HG03460 (cell line): Measurements from ENCODE around the gene SLC23A2.
"Not testable (repeated sequence)": the region's sequence is repeated elsewhere in the genome, so short reads cannot be mapped to it uniquely, and the experiment has no call there.

ENCODE experiments used
- ATAC-seq: cut with Tn5 transposase; IDR thresholded peaks from one replicate; pipeline ENCODE4 v1.9.1; 2021; ENCODE audit not compliant: unreplicated experiment

Gene SLC23A2

DNA sequence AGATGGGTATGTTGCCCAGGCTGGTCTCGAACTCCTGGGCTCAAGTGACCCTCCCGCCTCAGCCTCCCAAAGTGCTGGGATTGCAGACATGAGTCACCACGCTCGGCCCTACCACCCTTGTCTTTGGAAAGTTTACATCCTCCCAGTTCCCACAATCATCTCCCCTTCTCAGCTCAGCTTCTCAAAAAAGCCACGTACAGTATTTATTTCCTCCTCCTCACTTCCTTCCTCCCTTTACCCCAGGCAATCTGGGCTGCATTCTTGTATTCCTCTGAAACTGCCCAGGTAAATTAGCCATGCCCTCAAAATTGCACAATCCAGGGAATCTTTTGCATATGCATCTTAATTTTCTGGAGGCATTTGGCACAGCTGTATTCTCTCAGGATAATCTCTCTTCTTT lies 7.4 kb upstream of the SLC23A2 start:
- no peak for ATAC-seq

DNA sequence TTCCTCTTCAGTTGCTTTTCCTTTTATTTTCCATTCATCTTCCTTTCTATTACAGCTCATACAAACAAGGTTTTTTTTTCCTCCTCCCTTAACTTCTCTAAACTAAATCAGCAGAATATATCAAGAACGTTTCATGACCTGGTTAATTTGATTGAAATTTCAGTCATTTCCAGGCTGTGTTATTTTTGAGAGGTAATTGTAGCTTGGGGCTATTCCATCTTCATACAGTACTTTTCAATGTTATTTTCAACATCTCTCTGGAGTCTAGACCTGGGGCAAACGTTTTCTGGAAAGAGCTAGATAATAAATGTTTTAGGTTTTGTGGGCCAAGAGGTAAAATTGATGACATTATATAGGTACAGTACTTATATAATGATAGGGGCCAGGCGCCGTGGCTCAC lies 4.0 kb upstream of the SLC23A2 start:
- ATAC-seq: no peak

DNA sequence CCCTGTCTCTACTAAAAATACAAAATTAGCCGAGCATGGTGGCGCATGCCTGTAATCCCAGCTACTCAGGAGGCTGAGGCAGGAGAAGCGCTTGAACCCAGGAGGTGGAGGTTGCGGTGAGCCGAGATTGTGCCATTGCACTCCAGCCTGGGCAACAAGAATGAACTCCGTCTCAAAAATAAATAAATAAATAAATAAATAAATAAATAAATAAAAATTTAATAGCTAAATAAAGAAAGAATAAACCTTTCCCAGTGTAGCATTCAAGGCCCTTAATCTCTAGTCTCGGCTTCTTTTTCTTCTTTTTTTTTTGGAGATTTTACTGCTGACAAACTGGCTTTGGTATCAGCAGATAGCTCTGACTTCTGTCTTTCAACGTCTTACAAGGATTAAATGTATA lies 3.5 kb upstream of the SLC23A2 start:
- not testable (repeated sequence) for ATAC-seq

DNA sequence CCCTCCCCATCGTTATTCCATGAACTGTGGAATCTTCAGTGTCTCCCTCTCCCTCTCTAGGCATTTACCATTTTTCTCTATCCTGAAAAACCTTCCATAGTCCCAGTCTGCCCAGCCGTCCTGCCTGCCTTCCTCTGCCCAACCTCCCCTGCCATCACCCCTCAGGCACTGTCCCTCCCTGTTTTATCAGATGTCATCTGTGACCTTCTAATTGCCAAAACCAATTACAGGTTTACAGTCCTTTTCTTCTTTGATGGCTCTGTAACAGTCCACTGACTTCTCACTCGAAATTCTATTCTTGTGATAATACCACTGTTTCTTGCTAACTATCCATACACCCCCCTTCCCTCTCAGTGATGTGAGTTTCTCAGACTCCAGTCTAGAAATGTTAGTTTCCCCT lies 2.3 kb upstream of the SLC23A2 start:
- no peak for ATAC-seq

DNA sequence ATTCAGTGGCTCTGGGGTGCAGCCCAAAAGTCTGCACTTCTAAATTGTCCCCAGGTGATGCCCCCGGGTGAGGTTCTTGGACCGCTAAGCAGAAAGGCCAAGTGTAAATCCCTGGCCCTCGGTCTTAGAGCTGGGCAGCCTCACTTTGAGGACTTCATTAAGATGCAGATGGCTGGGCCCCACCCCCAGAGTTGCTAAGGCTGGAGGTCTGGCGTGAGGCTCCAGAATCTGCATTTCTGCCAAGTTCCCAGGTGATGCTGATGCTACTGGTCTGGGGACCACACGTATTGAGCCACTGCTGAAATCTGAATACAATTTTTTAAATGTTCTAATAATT lies 735 bp upstream of the SLC23A2 start:
- ATAC-seq: no peak

DNA sequence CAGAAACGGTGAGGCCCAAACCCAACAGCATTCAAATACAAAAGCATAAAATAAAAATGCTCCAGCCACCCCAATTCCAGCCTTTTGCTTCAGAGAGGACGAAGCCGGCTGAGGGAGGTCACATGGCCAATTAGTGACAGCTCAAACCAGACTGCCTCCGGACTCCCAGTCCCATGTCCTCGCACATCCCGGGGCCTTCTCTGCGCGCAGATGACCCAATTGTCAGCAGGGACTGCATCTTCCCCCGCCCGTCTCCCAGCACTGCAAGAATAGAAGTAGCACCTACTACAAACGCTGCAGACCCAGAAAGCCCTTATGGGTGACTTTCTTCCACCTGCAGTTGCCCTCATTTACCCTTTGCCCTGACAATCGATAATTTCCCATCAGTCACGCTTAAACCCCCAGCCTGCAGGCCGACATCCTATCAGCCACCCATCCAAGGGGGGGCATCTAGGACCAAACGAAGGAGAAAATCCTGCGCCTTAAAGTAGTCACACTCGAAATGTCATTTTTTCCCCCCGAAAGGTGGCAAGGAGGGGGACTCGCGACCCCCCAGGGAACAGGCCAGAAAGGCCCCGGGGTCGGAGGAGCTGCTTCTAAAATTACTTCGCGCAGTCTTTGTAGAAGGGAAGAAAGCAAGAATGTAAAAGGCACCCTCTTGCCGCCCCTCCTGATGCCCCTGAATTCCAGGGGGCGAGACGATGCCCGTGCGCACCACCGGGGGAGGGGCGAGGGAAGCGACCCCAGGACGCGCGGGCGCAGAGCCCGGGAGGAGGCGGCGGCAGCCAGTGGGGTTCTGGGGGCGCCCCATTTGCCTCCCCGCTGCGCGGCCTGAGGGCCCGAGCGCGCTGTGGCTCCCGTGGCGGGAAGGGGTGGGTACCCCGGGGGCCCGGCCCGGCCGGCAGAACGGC lies 792 bp downstream of the SLC23A2 start:
- ATAC-seq: no peak

DNA sequence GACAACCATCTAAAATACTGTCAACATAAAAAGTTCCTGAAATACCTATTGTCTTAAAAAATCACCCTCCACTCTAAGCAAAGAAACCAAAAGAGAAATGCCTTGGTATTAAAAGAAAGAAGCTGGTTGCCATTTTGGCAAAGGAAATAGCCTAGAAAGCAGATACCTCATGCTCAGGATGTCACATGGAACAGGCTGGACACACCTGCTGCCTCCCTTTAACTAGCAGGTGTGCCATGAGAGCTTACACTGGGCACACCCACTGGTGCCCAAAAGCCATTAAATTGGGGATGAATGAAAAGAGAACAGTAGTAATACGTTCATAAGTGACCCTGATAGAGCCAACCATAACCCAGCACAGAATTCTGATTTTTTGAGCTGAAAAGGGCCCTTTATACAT lies 1.5 kb downstream of the SLC23A2 start:
- ATAC-seq: no peak

DNA sequence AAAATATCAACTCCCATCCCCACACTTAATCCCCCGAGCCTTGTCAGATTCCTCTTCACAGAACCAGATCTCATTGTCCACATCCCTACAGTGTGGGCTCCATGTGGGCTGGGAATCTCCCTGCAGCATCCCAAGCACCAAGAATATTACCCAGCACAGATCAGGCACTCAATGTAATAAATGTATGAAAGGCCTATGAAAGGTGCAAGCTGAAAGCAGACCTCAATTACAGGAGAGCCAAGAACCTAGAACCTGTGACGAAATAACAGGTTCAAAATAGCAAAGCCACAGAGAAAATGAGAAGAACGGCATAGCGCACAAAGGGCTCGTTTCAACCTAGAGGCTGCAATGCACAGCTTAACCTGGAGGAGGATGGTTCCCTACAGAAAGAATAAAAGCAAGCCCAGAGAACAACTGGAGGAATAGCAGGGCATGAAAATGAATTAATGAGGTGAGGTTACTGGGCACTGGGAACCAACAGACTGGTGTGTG lies 3.1 kb downstream of the SLC23A2 start:
- no peak for ATAC-seq

DNA sequence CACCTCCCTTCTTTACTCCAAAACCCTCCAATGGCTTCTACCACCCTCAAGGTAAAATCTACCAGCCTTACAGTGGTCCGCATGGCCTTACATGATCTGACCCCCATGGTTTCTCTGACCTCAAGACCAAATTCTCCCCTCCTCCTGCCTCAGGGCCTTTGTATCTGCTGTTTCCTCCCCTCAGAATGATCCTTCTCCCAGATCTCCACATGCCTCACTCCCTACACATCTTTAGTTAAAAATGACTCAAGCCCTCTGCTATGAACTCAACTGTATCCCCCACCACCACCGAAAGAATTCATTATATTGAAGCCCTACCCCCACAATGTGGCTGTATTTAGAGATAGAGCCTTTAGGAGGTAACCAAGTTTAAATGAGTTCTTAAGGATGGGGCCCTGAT lies 4.1 kb downstream of the SLC23A2 start:
- no peak for ATAC-seq

DNA sequence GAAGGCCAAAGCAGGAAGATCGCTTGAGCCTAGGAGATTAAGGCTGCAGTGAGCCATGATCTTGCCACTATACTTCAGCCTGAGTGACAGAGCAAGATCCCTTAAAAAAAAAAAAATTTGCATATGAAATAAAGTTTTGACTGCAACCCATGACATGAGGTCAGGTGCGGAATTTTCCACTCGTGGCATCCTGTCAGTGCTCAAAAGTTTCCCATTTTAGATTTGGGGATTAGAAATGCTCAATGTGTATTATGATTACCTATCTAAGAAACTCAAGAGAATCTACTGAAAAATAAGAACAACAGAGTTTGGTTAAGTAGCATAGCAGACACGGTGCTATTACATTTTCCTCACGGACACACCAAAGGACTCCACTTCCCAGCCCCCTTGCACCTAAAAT lies 11.7 kb downstream of the SLC23A2 start:
- ATAC-seq: no peak

DNA sequence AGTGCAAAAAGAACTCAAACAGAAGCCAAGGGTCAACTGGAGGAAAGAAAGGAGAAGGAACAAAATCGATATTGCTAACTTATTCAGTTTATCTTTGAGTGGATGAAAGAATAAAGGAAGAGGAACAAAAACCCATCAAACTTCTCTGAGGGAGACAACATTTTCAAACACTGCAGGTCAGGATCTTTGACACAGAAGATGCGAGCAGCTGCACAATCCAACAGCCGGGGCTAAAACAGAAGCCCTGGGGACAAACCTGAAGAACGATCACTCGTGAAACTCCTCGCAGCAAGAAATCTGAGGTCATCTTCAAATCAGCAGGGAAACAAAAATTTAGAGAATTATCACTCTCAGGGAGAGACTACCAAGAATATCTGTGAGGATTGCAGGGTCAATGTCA lies 14.2 kb downstream of the SLC23A2 start:
- ATAC-seq: no peak

DNA sequence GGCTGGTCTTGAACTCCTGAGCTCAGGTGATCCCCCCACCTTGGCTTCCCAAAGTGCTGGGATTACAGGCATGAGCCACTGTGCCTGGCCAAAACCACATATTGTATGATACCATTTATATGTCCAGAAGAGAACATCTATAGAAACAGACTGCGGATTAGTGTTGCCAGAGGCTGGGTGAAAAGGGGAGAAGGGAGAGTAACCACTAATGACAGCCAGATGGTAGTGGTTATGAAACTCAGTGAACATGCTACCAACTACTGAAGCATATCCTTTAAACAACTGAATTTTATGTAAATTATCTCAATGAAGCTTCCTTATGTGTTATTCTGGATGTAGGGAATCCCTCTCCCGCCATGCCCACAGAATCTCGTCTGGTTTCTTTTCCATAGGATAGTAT lies 15.7 kb downstream of the SLC23A2 start:
- ATAC-seq: no peak

DNA sequence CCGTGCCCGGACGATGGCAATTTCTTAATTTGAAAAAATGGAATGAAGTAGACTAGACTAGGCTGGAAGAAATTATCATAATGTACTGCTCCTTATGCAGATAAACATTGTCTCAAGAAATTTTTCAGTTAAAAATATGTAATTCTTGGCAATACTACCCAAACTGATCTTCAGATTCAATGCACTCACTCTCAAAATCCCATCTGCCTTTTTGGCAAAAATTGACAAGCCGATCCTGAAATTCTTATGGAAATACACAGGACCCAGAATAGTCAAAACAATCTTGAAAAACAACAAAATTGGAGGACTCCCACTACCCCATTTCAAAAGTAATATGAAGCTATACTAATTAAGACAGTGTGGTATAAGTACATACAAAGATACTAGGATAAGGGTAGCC lies 19.0 kb downstream of the SLC23A2 start:
- ATAC-seq: no peak

DNA sequence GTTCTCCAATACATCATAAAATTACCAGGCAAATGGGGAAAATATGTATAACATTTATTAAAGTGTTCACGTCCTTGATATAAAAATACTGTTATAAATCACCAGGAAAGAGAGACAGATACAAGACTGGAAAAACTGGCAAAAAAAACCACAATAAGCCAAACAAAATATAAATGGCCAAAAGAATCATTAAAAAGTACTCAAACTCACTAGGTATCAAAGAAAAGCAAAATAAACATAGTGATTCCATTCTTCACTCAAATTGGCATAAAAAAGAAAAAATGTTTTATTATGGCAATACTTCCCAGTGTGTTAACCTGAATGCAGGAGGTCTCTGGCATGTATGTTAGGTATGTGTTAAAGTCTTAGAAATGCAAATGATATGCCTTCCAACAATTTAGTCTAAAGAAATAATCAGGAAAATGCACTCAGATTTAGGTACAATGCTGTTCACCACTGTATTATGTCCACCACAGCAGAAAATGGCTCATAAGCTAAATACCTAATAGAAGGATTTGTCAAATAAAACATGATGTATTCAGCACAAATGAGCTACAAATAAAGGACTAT lies 21.4 kb downstream of the SLC23A2 start:
- ATAC-seq: no peak

DNA sequence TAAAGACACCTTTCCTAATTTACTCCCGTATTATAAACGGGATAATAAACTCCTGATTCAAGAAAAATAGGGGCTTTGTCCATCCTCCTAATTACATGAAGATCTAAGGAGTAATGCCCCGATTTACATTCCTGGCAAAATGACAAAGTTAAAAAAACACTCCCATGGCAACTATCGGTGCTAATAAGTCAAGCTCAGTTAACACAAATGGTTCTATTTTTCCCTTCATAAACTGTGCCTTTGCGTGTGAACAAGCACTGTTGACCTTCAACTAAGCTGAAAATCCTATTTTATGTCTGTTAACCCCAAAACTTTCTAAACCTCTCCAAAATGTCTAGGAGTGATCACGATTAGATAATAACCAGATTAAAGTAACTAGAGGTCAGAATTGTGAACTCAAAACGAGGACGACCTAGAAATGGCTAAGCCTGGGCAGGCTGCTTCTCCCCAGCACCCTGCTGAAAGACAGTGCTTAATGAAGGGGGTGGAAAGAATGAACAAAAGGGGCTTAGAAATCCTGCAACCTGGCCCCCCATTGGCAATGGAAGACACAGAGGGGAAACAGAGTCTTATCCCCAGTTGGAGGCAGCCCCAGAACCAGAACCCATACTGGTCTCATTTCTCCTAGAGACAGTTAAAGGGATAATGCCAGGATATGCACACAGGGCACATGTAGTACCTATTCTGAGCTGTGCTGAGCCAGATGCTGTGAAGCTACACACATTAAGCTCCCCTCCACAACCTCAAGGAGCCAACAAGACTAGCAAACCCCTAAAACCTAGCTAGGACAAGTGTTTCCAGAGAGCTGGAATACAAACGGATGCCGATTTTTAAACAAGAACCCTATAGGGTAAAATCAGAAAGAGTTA lies 23.0 kb downstream of the SLC23A2 start:
- no peak for ATAC-seq

DNA sequence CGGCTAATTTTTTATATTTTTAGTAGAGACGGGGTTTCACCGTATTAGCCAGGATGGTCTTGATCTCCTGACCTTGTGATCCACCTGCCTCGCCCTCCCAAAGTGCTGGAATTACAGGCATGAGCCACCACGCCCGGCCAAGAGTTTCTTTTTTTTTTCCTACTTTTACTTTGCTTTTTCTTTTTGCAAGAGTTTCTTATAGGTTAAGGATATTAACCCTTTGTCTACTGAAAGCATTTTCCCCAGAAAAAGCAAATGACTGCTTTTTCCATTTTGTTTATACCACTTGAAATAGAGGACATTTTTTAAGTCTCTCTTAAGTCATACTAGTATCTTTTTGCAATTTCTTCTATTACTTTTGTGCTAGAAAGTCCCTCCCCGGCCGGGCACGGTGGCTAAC lies 25.3 kb downstream of the SLC23A2 start:
- not testable (repeated sequence) for ATAC-seq

DNA sequence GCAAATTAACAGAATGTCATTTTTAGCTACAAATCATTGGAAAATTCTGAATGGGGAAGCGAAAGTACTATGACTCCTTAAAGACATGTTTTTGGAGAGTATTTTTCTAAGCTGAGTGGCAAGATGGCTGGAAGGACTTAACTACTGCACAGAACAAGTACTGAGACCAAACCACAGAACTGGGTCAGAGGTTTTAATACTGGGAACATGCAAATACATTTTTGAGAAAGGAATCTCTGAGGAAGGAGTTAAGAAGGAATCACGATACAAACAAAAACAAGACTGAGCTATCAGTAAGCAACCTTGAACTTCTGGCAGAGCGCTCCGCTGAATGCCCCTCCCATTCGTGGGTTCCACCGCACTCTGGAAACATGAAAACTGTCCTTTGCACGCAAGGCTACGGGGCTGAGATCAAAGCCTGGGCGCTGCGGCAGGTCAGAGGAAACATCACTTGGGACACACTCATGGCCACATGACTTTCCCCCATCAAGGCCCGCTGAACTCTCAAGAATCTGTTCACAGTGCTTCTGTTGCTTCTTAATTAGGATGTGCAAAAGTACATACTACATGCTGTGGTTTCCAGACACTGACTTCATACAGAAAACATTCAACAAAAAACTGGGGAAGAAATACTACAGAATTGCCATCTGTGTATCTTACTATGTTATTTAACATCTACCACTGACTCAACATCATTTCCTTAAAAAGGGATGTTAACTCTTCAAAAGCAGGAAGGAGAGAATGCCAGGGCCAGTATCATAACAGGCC lies 27.8 kb downstream of the SLC23A2 start:
- peak; percentile 85 for ATAC-seq

DNA sequence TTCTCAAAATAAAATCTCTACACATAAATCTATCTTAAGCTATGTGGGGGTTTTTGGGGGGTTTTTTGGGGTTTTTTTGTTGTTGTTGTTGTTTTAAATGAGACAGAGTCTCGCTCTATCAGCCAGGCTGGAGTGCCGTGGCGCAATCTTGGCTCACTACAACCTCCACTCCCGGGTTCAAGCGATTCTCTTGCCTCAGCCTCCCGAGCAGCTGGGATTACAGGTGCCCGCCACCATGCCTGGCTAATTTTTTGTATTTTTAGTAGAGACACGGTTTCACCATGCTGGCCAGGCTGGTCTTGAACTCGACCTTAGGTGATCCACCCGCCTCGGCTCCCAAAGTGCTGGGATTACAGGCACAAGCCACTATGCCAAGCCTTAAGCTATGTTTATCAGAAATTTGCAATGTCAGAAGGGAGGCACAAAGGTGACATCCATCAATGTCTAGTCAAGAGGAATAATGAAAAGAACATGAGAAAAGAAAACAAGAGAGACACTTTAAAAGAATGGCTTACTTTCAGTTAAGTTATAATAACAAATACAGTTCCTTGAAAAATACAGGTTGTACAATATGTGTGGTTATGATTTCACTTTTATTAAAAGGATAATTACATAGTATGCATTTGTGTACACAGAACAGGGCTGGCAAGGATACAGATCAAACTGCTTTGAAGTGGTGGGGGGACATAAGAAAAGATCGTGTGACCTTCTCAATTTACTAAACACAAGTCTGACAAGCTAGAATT lies 28.6 kb downstream of the SLC23A2 start:
- no peak for ATAC-seq

DNA sequence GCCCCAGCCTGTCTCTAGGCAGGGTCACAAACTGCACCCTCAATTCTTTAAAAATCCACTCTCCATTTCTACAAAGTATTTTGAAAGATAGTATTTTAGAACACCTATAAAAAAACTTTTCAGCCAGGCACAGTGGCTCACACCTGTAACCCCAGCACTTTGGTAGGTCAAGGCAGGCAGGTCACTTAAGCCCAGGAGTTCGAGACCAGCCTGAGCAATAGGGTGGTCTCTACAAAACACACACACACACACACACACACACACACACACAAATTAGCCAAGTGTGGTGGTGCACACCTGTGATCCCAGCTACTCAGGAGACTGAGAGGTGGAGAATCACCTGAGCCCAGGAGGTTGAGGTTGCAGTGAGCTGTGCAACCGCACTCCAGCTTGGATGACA lies 30.2 kb downstream of the SLC23A2 start:
- no peak for ATAC-seq

DNA sequence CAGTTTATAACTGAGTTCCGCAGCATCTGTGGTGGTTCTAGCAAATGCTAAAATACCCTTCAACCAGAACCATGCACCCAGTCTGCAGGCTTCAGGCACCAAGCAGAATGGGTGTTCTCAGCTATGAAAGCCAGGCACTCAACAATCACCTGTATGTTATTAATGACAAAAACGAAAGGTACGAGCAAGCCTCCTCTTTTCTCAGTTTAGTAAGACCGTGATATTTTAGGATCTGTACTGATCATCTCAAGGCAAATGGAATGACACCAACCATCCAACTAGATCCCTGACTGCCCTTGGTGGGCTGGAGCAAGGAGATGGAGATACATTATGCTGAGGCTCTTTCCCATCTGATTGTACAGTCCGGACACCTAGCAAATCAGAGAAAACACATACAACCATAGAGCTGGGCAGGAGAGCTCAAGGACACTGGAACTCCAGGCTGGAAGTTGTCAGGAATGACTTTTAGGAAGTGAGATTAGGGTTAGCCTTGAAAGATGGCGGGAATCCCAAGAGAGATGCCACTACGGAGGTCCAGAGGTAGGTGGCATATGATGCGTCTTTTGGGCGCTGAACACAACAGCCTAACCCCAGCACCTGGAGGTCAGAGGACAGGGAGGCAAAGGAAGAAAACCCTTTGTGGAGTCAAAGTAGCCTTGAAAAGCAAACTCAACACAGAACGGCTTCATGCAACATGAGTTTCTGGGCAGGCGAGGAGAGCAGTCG lies 33.4 kb downstream of the SLC23A2 start:
- no peak for ATAC-seq
